GM12801 (cell line): ENCODE results near the gene CPT1B.

Experiments used
- TF ChIP-seq, protein P1 (sequence below): IDR thresholded peaks from one replicate; pipeline ENCODE4 v1.5.1; 2011; ENCODE audit warnings: control low read depth; ENCODE audit not compliant: insufficient read length; ENCODE audit errors: extremely low read depth

Gene CPT1B

DNA sequence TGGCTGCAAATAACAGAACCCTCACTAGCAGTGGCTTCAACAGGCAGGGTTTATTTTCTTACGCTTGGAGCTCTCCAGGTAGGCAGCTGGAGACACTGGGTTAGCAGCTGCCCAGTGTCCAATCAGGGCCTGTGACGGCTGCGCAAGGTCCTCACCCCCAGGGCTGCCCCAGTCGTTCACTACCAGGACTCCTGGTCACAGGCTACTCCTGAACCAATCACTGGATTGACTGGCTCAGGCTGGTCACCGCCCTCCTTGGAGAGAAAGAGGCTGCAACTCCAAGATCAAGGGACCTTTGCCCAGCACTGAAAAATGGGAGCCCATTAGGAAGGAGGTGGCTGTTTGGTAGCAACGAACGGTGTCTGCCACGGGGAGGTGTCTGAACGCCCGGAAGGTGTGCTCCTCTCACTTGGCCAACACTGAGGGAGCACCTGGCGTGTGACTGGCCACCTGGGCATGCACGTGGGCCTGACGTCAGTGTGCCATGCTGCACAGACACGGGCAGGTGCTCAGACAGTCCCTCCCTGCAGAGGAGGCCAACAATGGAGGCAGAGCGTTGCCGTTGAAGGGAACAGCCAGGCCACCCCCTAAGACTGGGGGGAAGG lies 44.6 kb upstream of the CPT1B start:
- TF ChIP-seq, protein P1, sequence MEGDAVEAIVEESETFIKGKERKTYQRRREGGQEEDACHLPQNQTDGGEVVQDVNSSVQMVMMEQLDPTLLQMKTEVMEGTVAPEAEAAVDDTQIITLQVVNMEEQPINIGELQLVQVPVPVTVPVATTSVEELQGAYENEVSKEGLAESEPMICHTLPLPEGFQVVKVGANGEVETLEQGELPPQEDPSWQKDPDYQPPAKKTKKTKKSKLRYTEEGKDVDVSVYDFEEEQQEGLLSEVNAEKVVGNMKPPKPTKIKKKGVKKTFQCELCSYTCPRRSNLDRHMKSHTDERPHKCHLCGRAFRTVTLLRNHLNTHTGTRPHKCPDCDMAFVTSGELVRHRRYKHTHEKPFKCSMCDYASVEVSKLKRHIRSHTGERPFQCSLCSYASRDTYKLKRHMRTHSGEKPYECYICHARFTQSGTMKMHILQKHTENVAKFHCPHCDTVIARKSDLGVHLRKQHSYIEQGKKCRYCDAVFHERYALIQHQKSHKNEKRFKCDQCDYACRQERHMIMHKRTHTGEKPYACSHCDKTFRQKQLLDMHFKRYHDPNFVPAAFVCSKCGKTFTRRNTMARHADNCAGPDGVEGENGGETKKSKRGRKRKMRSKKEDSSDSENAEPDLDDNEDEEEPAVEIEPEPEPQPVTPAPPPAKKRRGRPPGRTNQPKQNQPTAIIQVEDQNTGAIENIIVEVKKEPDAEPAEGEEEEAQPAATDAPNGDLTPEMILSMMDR = no peak

GRCh38 chr22:50621948-50622722 lies 43.9 kb upstream of the CPT1B start:
- TF ChIP-seq, protein P1 = no peak

DNA sequence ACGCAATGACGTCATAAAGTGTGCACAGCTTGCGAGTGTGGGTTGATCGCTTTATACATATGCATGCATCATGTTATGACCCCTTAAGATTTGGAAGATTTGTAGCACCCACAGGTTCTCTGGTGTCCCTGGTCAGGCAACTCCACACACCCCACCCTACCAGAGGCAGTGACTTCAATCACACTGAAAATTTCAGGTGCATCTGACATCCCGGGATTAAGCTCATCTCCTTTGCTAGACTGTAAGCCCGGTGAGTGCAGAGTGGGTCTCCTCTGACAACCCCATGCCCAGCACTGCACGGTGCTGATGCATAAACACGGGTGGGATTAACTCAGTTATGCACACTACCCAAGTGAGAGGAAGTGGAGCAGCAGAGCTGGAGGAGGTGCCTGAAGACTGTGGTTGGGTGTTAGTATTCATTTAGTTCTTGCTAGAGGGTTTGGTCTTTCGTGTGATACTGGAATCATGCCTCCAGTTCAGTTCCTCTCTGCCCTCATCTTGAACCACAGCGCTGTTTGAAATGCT lies 43.2 kb upstream of the CPT1B start:
- TF ChIP-seq, protein P1 = no peak

GRCh38 chr22:50620593-50621355 lies 42.5 kb upstream of the CPT1B start:
- TF ChIP-seq, protein P1 = no peak

DNA sequence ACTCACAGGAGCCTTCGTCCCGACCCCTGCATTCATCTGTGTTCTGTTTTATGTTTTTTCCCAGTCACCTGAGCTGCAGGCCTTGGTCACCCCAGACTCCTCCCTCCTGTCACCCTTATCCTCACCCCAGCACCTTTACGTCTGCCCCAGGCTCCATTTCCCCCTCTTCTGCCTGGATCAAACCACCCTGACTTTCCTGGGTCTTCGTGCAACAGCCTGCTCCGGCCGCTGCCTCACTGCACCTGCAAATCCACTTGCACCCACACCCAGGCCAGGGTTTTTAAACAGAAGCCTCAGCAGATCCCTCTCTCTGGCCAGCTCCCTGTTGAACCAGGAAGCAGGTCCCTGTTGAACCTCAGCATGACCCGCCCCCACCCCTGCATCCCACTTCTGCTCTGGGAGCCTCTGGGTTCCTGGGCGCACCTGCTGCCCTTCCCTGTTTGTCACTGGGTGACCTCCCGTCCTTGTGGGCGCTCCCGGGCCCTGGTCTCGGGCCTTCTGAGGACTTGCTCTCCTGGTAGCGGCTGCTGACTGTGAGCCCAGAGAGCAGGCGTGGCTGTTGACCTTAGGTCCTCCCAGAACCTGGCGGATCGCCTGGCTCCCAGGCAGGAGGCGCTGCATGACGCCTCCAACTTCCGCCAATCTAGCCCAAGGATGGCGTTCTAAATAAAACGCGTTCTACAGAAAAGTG lies 35.2 kb upstream of the CPT1B start:
- TF ChIP-seq, protein P1 = no peak

DNA sequence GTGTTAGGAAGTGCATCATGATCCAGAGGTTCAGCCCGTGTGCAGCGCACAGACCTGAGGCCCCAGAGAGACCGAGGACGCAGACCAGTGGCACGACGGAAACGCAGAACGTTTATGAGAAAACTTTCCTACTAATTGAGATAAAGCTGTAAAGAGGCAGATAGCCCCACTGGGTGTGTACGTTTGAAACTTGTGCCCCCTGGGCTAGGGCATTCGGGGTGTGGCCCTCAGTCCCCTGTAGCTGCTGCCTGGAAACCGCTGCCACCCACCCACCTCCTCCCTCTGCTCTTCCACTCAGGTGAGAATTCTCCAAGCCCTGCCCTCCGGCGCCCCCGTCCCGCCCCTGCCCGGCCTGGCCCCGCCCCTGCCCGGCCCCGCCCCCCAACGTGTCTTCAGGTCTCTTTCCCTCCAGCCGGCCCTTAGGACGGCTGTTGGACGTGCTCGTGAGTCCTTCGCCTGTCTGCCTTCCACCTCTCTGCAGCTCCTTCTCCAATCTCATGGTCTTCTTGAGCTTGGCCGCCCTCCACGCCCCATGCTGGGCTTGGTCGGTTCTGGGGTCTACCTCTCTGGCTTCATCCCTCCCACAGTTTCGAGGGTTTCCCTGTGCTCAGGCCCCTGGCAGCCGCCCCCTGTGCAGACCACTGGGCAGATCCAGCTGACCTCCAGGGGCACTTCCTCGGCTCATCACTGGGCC lies 34.4 kb upstream of the CPT1B start:
- TF ChIP-seq, protein P1 = no peak

- TF ChIP-seq, protein P1 = no peak
Measured at GRCh38 chr22:50612168-50612527, 33.9 kb upstream of the CPT1B start.
